GM12878 (cell line): Measurements from ENCODE around the gene SPATS2L. TPM values are rescaled to one million over a fixed set of nuclear protein-coding genes. Genes with fewer than 3 reads are reported as not detected.

Source experiments
- ATAC-seq: fragments of 200-7000 bp; cut with Tn5 transposase; 3 replicates; pipeline ENCODE4 v1.9.1; 2020; ENCODE audit warnings: mild to moderate bottlenecking, moderate library complexity
- BruUV-seq: library from RNA; stranded (reverse); fragments of 400-500 nt; replicated peaks from 2 replicates; lab custom pipeline; 2021; lab: Mats Ljungman, UMichigan
- CTCF ChIA-PET: fragments of 300-600 bp; sonication (Branson Sonifier 250); formaldehyde crosslinking; extraction: SDS; loops from one replicate; lab custom pipeline; 2021; ENCODE audit warnings: inconsistent platforms; lab: Yijun Ruan, JAX
- POLR2A ChIA-PET: fragments of 350-600 bp; formaldehyde crosslinking; extraction: SDS; loops from one replicate; lab custom pipeline; 2021; ENCODE audit warnings: inconsistent platforms; lab: Charles Lee
- RAD21 ChIA-PET: fragments of 300-600 bp; sonication (Branson Sonifier 250); formaldehyde crosslinking; loops from one replicate; lab custom pipeline; 2023; ENCODE audit warnings: antibody characterized with exemption; ENCODE audit not compliant: unreplicated experiment; lab: Charles Lee
- SMC1A ChIA-PET: fragments of 300-600 bp; sonication (Branson Sonifier 250); formaldehyde crosslinking; loops from one replicate; lab custom pipeline; 2023; ENCODE audit not compliant: unreplicated experiment, uncharacterized antibody; lab: Charles Lee
- DNase-seq: peaks from one replicate; pipeline ENCODE4 v3.0.0-alpha.2; 2011; ENCODE audit warnings: low read depth, low spot score
- FAIRE-seq: peaks from 3 replicates; lab custom pipeline; 2011; peaks lifted over from hg19 to GRCh38; lab: Jason Lieb, UNC
- H2AFZ ChIP-seq: 2 replicates; pipeline ENCODE4 v1.6.0; 2011; ENCODE audit warnings: low read depth, low read length, control low read depth; ENCODE audit not compliant: control insufficient read depth
- H3K27ac ChIP-seq: 2 replicates; pipeline ENCODE4 v1.5.1; 2011; ENCODE audit warnings: control low read depth; ENCODE audit not compliant: control insufficient read depth, insufficient read depth
- H3K27me3 ChIP-seq, 2 experiments: replicated peaks in 1 of 2; 2 replicates each; pipeline versions ENCODE4 v1.6.0 to v1.6.1; 2011; ENCODE audit warnings: low read length in 1 of 2; ENCODE audit not compliant: control insufficient read depth in 2 of 2, insufficient read depth in 2 of 2
- H3K36me3 ChIP-seq, 2 experiments: 2 replicates each; pipeline ENCODE4 v1.5.1; 2011; ENCODE audit warnings: low read length in 1 of 2; ENCODE audit not compliant: control insufficient read depth in 2 of 2, insufficient read depth in 2 of 2
- H3K4me1 ChIP-seq: 2 replicates; pipeline ENCODE4 v1.6.1; 2011; ENCODE audit warnings: mild to moderate bottlenecking, low read length, moderate library complexity, mixed read lengths; ENCODE audit not compliant: control insufficient read depth, insufficient read depth
- H3K4me2 ChIP-seq: 2 replicates; pipeline ENCODE4 v1.6.0; 2011; ENCODE audit warnings: control low read depth; ENCODE audit not compliant: control insufficient read depth, insufficient read depth
- H3K4me3 ChIP-seq: fragments of 200-600 bp; sonication (generic); 2 replicates; pipeline ENCODE4 v1.5.1; 2016
- H3K79me2 ChIP-seq: 2 replicates; pipeline ENCODE4 v1.6.0; 2011; ENCODE audit warnings: low read length; ENCODE audit not compliant: control insufficient read depth, insufficient read depth
- H3K9ac ChIP-seq: 2 replicates; pipeline ENCODE4 v1.8.0; 2011; ENCODE audit warnings: low read length, control low read depth, mixed read lengths; ENCODE audit not compliant: control insufficient read depth, insufficient read depth
- H3K9me3 ChIP-seq: replicated peaks from 3 replicates; pipeline ENCODE4 v1.5.1; 2011; ENCODE audit warnings: mild to moderate bottlenecking, low read length; ENCODE audit not compliant: control insufficient read depth, insufficient read depth
- H4K20me1 ChIP-seq: 2 replicates; pipeline ENCODE4 v1.6.0; 2011; ENCODE audit not compliant: control insufficient read depth, insufficient read depth
- ELK1 ChIP-seq: IDR thresholded peaks from 2 replicates; pipeline ENCODE4 v1.6.1; 2012; ENCODE audit warnings: low read depth, low read length, improper control_type of control experiment
- FOXM1 ChIP-seq: IDR thresholded peaks from 2 replicates; pipeline ENCODE4 v1.6.1; 2012; ENCODE audit warnings: low read depth, mild to moderate bottlenecking, inconsistent platforms, low read length, moderate library complexity
- IRF3 ChIP-seq: fragments of 450-650 bp; IDR thresholded peaks from 2 replicates; pipeline ENCODE4 v1.6.1; 2014; ENCODE audit warnings: mild to moderate bottlenecking
- NBN ChIP-seq: fragments of 450-650 bp; IDR thresholded peaks from 2 replicates; pipeline ENCODE4 v1.6.1; 2016
- NR2C1 ChIP-seq: fragments of 450-650 bp; IDR thresholded peaks from 2 replicates; pipeline ENCODE4 v1.6.1; 2017; ENCODE audit warnings: antibody characterized with exemption, mild to moderate bottlenecking, moderate library complexity
- PKNOX1 ChIP-seq: fragments of 450-650 bp; IDR thresholded peaks from 2 replicates; pipeline ENCODE4 v1.6.1; 2016; ENCODE audit warnings: mild to moderate bottlenecking
- SKIL ChIP-seq: fragments of 450-650 bp; IDR thresholded peaks from 2 replicates; pipeline ENCODE4 v1.6.1; 2017; ENCODE audit warnings: mild to moderate bottlenecking, low read depth, inconsistent platforms; ENCODE audit not compliant: poor library complexity, severe bottlenecking
- SMAD5 ChIP-seq: IDR thresholded peaks from 2 replicates; pipeline ENCODE4 v1.6.1; 2016; ENCODE audit warnings: antibody characterized with exemption, low read depth
- SPI1 ChIP-seq: IDR thresholded peaks from 2 replicates; pipeline ENCODE4 v1.6.1; 2011; ENCODE audit warnings: low read depth, mild to moderate bottlenecking, low read length, moderate library complexity, borderline replicate concordance; ENCODE audit not compliant: insufficient read depth
- STAT3 ChIP-seq: IDR thresholded peaks from 2 replicates; pipeline ENCODE4 v1.6.1; 2011; ENCODE audit warnings: low read depth, low read length, improper control_type of control experiment
- SUZ12 ChIP-seq: fragments of 200-600 bp; sonication (generic); IDR thresholded peaks from one replicate; pipeline ENCODE4 v1.6.1; 2018; ENCODE audit warnings: antibody characterized with exemption, mild to moderate bottlenecking; ENCODE audit not compliant: unreplicated experiment
- TCF3 ChIP-seq: IDR thresholded peaks from 2 replicates; pipeline ENCODE4 v1.6.1; 2012; ENCODE audit warnings: low read depth, mild to moderate bottlenecking, low read length, borderline replicate concordance; ENCODE audit not compliant: insufficient read depth
- USF2 ChIP-seq: IDR thresholded peaks from 2 replicates; pipeline ENCODE4 v1.6.1; 2011; ENCODE audit warnings: low read depth, low read length, improper control_type of control experiment, borderline replicate concordance
- WGBS: methylation state at CpG from one replicate; pipeline ENCODE4 v1.1.6; 2016; ENCODE audit warnings: low lambda C conversion rate; ENCODE audit not compliant: insufficient replicate concordance, insufficient coverage; ENCODE audit errors: missing lambda C conversion rate; 5-methylcytosine and 5-hydroxymethylcytosine counted together
- in situ Hi-C: fragments of 300-500 bp; cut with MboI; formaldehyde crosslinking; loops from 9 replicates; pipeline ENCODE4 v1.14.3; 2018; ENCODE audit warnings: mixed read lengths
- intact Hi-C: fragments of 100-400 bp; cut with micrococcal nuclease; formaldehyde crosslinking; loops from one replicate; pipeline ENCODE4 v1.14.2; 2022; ENCODE audit not compliant: unreplicated experiment
- polyA plus RNA-seq, 11 experiments: library from polyadenylated mRNA; depleted of rRNA in 4 of 11; unstranded in 6 of 11; stranded (reverse) in 5 of 11; fragments of >200 nt; fragmentation: Nextera tagmentation in 4 of 11; fragmentation: Illumina TruSeq in 1 of 11; extraction: Ambion mirVana in 4 of 11; extraction: Trizol in 1 of 11; gene quantifications; 1 replicate in 1 of 11; 2 replicates in 10 of 11; pipeline versions ENCODE4 v1.2.1 to v1.2.3, GENCODE V29; 2011 to 2016; ENCODE audit warnings: inconsistent platforms in 2 of 11, missing spikeins in 2 of 11, low read depth in 1 of 11
- total RNA-seq, 4 experiments: library from RNA; depleted of rRNA in 3 of 4; stranded (reverse); fragments of >200 nt in 3 of 4; fragmentation: Illumina TruSeq in 1 of 4; extraction: Trizol in 1 of 4; gene quantifications; 2 replicates each; pipeline versions ENCODE4 v1.2.1 to v1.2.3, GENCODE V29; 2013 to 2021

SPATS2L gene
- total and polyA plus RNA-seq, 10 of the 15 experiments (the other 5 are each of a cell fraction or from before 2014, with no cell fraction given) = 5.2 to 30.0 (median 20.1) TPM

GRCh38 chr2:200483729-200484198 is 177.3 kb downstream of the SPATS2L start (continued):
- TF ChIP-seq USF2 = no peak
- no peak for TF ChIP-seq SUZ12
- no peak for TF ChIP-seq STAT3
- TF ChIP-seq NR2C1 = no peak
- no peak for TF ChIP-seq FOXM1
- TF ChIP-seq SPI1 = no peak
- TF ChIP-seq NBN = no peak
- no peak for TF ChIP-seq IRF3

- Histone ChIP-seq H3K4me1 (no peaks in the 10 kb centered on the region), H3K9ac (no peak overlapping the region), H4K20me1 (no peaks in the 10 kb centered on the region), H3K4me2 (no peak overlapping the region), H3K79me2 (no peaks in the 10 kb centered on the region), H3K9me3 (no peaks in the 10 kb centered on the region), H2AFZ (no peak overlapping the region), H3K27me3 (no peaks in the 10 kb centered on the region), H3K36me3 (no peaks in the 10 kb centered on the region), H3K27ac (no peak overlapping the region), H3K4me3 (no peak overlapping the region)
- RAD21 ChIA-PET = interaction anchor here (1.5 to 5.2 kb wide), 13 partner anchors 9 to 692 kb away, joined by 4 to 91 read pairs (median 15); partner anchors contain the start of genes KCTD18 and SGO2
- POLR2A ChIA-PET = interaction anchor here (0.8 kb wide), 1 partner anchor 12 kb away, joined by 3 read pairs; no protein-coding TSS in a partner anchor
- no TSS peak for BruUV-seq
- DNase-seq (no peak), FAIRE-seq (no peak), ATAC-seq (no peak)
- SMC1A ChIA-PET = interaction anchor here (0.7 to 6.9 kb wide), 16 partner anchors 9 to 689 kb away, joined by 3 to 89 read pairs (median 3); partner anchors contain the start of gene SGO2
- CTCF ChIA-PET = interaction anchor here (0.7 to 10.3 kb wide), 31 partner anchors 8 to 584 kb away, joined by 3 to 147 read pairs (median 9); partner anchors contain the start of genes KCTD18 and SGO2
- in situ Hi-C loops (loop anchor here (10.0 kb wide), 1 partner anchor 220 kb away; no protein-coding TSS in a partner anchor), intact Hi-C loops (no loop called here)
- WGBS = 45% methylated on average over 3 of the region's 3 CpGs
- TF ChIP-seq ELK1 = no peak
- no peak for TF ChIP-seq TCF3
- TF ChIP-seq PKNOX1 = peak; percentile 9; the same call in 1 of the 2 replicates
- TF ChIP-seq SMAD5 = no peak
- TF ChIP-seq SKIL = no peak
Observed at GRCh38 chr2:200484934-200485333, 178.4 kb downstream of the SPATS2L start.
